Measurements from ENCODE around the gene XNDC1N.
A peak's percentile ranks its signal among the peaks of the same experiment; 100 is the strongest.

Gene XNDC1N

GRCh38 chr11:71927820-71928736 is at the start of gene XNDC1N:
Gene XNDC1N (minus strand): TSS chr11:71928594. CDS start chr11:71923353, 5,241 bp downstream.
- DNase-seq, result no peak

DNA sequence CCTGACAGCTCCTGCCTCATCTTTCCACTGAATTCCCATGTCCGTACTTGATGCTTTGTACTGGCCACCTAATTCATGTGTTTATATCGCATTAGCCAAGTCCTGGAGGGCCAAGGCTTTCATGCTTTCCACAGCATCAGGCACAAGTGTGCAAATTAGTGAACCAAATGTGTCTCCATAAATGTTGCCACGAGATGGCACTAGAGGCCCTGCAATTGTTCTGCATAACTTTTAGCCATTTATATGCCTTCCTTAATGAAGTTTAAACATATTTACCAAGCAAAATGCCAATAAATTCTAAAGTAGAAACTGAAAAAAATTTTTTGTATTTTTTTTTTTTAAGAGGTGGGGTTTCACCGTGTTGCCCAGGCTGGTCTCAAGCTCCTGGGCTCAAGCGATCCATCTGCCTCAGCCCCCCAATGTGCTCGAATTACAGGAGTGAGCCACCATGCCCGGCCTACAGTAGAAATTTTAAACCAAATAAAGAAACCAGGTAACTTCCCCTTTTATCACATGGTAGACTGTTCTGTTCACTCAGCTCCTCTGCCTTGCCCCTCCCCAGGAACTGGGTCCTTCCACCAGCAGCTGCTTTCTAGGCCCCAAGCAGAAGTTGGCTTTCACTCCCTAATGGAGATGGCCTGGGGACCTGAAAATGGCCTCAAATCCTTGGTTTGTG is 49.5 kb upstream of the XNDC1N start:
- peak; percentile 44 for DNase-seq

- no peak for DNase-seq
Measured at GRCh38 chr11:71977090-71977489, 48.7 kb upstream of the XNDC1N start.

- DNase-seq, result peak; percentile 45
Measured at GRCh38 chr11:71976551-71976950, 48.2 kb upstream of the XNDC1N start.

DNA sequence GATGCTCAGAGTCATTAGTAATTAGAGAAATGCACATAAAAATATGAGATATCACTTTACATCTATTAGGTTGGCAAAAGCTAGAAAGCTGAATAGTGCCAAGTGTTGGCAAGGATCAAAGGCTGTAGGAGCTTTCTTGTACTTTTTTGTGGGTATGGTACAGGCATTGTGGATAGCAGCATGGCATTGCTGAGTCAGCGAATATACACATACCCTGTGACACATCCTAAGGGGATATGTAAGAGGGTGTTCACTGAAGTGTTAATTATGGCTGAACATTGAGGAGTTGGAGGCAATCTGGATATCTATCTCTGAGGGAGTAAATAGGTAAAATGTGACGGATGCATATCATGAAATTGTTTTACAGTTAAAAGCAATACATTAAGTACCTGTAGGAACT is 43.3 kb upstream of the XNDC1N start:
- DNase-seq, result no peak

DNA sequence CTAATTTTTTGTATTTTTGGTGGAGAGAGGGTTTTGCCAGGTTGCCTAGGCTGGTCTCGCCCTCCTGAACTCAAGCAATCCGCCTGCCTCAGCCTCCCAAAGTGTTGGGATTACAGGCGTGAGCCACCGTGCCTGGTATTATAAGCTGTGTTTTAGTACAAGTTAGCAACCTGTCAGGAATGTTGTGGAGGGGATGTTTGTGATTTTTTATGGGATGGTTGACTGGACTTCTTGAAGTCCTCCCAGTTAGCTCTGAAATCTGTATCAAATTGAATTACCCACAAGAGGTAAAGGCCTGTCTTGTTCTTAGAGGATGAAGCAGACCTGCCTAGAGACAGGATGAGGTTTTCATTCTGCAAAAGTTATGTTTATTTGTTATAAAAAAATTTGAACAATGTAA is 36.2 kb upstream of the XNDC1N start:
- no peak for DNase-seq

DNA sequence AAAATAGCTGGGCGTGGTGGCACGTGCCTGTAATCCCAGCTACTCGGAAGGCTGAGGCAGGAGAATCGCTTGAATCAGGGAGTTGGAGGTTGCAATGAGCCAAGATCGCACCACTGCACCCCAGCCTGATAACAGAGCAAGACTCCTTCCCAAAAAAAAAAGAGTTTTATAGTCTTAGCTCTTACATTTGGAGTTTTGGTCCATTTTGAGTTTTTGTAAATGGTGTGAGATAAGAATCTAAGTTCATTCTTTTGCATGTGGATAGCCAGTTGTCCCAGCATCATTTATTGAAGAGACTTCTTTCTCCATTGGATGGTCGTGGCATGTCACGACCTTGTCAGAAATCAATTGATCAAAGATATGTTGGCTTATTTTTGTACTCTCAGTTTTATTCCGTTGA is 35.1 kb upstream of the XNDC1N start:
- no peak for DNase-seq

DNA sequence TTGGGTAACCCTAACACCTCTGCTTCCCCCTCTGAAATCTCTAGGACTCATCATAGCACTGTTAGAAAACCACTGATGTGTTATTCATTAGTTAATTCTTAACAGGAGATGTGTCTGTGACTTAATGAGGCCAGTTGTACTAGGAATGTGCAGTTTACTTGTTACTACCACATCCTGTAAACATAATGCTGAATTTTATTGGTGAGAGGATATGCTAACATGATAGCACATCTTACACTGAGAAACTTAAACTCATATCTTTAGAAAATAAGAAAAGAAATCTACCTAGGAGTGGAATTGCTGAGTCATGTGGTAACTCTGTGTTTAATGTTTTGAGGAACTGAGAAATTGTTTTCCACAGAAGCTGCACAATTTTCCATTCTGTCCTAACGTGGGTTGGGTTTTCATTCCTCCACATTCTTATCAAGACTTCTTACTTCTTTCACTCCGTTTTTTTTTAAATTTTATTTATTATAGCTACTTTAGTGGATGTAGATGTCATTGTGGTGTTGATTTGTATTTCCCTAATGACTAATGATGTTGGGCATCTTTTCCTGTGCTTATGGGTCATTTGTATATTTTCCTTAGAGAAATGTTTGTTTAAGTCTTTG is 34.1 kb upstream of the XNDC1N start:
- no peak for DNase-seq

DNA sequence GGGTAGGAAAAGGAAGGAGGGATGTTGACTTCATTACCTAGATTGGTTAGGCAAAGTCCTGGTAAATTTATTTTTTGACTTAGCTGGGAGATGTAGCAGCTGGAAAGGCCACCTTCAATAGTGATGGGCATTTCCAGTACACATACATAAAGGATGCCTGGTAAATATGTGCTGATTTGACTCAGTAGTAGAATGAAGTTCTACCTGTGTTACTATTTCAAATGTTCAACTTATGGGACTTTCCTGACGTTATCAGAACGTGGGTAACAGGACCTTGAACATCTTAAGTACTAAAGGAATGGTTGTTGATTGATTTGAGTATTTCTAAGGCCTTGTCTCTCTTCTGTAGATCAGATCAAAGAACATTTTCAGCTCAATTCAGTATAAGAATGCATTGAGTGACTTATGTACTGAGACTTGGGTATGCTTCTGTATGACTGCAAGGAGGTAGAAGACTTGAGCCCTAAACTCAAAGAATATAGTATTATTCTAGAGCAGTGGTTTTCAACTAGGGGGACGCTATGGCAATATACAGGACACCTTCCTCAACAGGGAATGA is 27.6 kb upstream of the XNDC1N start:
- DNase-seq, result no peak

GRCh38 chr11:71951741-71952310 is 23.4 kb upstream of the XNDC1N start:
- no peak for DNase-seq

DNA sequence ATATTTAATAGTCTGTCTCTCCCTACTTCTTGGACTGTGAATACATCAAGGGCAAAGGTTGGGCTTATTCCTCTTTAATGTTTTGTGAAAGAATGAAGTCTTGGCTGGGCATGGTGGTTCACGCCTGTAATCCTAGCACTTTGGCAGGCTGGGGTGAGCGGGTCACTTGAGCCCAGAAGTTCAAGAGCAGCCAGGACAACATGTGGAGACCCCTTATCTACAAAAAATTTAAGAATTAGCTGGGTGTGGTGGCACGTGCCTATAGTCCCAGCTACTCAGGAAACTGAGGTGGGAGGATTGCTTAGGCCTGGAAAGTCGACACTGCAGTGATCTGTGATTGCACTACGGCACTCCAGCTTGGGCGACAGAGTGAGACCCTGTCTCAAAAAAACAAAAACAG is 20.6 kb upstream of the XNDC1N start:
- DNase-seq, result no peak

DNA sequence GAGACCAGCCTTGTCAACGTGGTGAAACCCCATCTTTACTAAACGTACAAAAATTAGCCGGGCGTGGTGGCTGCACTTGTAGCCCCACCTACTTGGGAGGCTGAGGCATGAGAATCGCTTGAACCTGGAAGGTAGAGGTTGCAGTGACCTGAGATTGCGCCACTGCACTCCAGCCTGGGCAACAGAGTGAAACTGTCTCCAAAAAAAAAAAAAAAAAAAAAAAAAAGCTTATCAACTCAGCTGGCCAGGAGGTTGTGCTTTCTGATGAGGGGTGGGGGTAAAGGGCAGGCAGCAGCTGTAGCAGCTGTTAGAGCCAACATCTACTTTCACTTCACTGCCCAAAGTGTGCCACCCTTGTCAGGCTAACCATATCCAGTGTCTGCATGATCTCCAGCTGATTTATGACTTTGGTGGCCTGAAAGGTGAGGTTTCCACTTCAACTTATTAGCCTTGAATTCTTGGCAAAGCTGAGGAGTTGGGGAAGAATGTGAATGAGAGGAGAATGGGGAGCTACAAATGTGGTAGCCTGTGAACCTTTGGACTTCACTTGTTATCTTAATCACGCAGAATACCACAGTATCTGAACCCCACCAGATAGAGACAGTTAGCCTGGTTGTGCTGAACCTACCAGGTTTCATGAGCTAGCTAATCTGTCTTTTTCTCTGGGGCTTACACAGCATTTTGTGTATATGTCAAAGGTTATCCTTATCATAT is 20.1 kb upstream of the XNDC1N start:
- no peak for DNase-seq

- no peak for DNase-seq
Measured at GRCh38 chr11:71947498-71947897, 19.1 kb upstream of the XNDC1N start.

DNA sequence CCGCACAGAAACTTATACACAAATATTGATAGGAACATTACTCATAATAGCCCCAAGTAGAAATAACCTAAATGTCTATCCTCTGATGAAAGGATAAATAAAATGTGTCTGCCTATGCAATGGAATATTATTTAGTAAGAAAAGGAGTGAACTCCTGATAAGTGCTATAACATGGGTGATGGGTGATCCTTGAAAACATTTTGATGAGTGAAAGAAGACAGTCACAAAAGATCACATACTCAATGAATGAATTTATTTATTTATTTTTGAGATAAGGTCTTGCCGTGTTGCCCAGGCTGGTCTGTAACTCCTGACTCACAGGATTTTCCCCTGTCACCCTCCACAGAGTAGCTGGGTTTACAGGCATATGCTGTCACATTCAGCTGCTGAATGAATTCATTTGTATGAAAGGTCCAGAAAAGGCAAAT is 17.8 kb upstream of the XNDC1N start:
- DNase-seq, result no peak

- no peak for DNase-seq
Measured at GRCh38 chr11:71940561-71941219, 12.3 kb upstream of the XNDC1N start.

GRCh38 chr11:71937826-71938225 is 9.4 kb upstream of the XNDC1N start:
- DNase-seq, result no peak

DNA sequence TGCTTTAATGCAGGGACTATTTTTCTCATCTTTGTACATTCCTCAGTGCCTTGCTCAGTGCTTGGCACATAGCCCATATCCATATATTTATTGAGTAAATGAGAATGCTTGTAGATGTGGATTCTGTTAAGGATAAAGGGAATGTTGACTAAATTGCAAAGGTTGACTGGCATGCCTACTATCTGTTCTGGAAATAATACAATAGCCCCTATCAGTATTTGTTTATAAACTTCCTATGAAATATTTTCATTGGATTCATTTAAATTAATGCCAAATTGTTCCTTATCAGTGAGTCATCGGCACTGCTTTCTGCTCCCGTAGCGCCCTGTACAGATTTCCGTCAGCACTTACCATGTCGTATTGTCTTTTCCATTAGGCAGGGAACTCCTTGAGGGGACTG is 8.4 kb upstream of the XNDC1N start:
- no peak for DNase-seq

GRCh38 chr11:71935338-71935925 is 7.0 kb upstream of the XNDC1N start:
- DNase-seq, result no peak

DNA sequence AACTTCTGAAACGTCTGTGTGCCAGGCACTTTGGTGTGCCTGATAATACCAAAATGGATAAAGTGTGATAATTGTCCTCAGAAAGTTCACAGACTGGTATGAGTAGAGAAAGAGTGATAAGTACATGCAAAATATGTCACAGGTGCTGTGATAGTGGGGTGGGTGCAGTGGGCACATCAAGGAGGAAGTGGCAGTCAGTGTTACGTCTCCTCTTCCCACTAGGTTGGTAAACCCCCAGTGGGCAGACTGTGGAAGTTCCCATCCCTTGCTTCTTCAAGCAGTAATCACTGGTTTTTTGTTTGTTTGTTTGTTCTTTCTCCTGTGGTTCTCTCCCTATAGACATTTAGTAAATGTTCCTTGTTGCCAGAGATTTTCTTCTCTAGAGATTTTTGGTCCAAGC is 5.8 kb upstream of the XNDC1N start:
- no peak for DNase-seq

DNA sequence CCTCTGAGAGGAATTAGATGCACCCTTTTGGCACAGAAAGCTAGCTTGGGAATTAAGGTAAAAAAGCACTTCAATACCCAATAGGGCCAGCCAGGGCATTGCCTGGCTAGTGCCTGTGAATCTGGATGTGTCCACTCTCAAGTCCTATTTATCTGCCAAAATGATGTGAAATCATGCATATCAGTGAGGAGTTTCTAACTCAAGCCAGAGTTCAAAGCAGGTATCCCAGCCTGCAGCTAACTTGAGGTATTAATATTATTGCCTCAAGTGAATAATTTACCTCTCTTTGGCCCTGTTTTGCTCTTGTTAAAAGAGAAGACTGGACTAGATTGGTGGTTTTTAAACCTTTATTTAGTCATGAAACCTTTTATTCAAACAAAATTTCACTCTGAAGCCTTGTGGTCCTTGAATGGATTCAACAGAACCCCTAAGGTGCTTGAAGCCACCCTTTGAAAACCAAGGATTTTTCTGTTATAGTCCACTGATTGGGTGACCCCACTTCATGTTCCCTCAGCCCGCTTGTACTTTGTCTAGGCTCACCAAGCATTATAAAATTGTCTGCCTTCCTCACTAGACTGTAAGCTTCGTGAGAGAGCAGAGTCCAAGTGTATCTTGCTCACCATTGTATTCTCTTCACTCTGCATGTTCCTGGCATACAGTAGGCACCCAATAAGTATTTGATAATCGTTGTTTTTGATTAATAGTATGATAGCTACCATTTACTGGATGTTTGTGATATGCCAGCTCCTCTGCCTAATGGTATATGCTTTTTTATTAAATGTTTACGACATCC is 4.9 kb upstream of the XNDC1N start:
- DNase-seq, result no peak

DNA sequence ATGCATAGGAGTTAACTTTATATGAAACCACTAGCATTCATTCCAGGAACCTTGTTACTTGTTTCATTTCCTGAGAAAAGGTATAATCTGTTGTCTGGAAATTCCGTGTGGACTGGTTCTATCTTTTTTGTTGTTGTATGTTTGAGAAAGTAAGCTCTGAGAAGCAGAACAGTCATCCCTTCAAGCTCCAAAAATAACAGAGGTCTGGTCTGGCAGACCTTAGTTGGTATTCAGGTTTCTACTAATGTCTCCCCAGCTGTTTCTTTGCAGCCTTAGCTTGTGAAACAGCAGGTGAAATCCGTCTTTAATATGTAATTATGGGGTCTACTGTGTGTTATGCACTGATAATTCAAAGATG is 2.8 kb upstream of the XNDC1N start:
- DNase-seq, result no peak
